HG02571 (cell line): ENCODE data around the gene SERPINF2.
"Not testable (repeated sequence)": the region's sequence is repeated elsewhere in the genome, so short reads cannot be mapped to it uniquely, and the experiment has no call there.

ENCODE experiments used
- ATAC-seq: cut with Tn5 transposase; IDR thresholded peaks from one replicate; pipeline ENCODE4 v1.9.1; 2021; ENCODE audit warnings: mild to moderate bottlenecking, moderate library complexity; ENCODE audit not compliant: unreplicated experiment

Gene SERPINF2

DNA sequence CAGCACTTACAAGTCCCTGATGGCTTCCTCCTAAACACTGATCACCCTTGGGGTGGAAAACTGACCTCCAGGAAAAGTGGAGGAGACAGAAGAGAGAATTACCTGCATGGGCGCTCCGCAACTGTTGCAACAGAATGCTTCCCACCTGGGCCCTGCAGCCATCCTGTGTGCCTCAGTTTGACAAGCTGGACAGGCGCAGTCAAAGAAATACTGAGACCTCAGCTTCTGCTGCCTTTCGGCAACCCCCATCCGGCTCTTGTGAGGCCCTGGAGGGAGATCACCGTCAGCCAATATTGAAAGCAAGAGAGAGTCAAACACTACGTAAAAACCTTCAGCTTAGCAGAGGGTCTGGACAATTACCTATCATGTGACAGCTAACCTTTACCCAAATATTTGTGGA is 44.0 kb downstream of the SERPINF2 start:
- ATAC-seq: no peak

DNA sequence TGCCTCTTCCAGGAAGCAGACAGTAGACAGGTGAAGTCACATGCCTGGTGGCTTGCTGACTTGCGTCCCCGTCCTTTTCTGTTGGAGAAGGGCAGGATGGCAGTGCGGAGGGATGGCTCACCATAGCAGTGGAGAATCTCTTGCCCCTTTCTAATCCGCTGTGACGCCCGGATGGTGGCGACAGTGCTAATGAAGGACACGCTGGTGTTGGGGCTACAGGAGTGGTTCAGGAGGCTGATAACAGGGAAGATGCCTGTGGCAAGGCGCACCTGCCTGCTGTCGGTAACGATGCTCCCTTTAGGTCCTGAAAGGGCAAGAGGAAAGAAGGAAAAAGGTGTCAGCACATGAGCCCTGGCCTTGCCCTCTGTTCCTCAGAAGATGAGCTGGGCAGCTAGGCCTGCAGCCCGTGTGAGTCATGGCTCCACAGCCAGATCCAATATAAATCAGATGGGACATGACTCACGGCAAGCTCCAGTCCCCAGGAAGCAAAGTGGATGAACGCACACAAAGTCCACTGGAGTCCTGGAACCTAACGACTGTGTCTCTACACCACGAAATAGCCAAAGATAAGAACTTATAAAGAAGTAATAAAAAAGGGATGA is 44.7 kb downstream of the SERPINF2 start:
- no peak for ATAC-seq

DNA sequence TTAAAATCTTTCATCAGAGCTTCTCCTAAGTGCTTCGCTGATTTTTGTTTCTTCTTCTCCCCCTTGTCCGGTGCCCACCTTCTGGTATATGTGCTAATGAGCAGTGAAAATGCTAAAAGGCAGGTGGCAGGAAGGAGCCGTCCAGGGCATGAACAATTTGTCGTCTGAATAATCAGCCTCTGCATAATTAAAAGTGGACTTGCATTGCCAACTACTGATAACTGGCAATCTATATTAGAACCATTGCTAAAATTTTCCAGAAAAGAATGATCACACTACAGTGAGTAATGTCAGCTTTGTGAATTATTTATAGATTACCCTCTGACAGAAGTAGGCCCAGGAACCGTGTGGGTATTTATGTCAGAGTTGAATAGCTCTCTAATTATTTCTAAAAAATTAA is 47.3 kb downstream of the SERPINF2 start:
- no peak for ATAC-seq

DNA sequence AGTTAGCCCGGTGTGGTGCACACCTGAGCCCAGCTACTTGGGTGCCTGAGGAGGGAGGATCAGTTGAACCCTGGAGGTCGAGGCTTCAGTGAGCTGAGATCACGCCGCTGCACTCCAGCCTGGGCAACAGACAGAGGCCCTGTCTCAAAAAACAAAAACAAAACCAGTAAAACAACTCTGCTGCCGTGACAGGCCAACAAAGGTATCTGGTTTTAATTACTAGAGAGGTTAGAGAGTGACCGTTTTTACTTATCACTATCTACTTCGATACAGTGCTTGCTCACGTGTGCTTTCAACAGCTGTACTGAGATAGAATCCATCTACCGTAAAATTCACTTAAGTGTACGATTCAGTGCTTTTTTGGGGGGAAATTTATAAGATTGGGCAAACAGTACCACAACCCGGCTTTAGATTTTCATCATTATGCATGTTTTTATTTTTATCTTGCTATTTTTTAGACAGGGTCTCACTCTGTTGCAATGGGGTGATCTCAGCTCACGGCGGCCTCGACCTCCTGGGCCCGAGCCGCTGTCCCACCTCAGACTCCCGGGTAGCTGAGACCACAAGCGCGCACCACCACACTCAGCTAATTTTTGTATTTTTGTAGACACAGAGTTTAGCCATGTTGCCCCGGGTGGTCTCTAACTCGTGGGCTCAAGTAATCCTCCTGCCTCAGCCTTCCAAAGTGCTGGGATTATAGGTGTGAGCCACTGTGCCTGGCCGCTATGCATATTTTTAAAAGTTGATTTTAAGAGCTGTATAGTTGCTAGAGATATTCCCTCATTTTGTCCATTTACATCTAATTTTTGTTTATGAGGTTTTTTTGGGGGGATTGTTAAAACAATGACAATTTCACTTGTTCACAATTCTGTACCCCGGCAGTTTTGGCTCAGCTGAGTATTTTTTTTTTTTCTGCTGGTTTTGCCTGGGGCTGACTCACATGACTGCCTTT is 50.1 kb downstream of the SERPINF2 start:
- no peak for ATAC-seq

DNA sequence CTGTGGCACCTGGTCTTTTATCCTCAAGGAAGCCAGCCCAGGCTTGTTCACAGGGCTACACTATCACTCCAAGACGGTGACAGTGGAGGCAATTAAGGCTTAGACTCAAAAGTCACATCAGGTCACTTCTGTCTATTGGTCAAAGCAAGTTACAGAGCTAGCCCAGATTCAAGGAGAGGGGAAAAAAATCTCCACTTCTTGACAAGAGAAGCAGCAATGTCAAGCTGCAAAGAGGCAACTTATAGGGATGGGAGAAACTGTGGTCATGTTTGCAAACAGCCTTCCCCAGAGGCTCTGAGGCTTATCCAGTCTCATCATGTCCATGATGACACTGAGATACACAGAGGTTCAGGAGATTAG is 50.8 kb downstream of the SERPINF2 start:
- no peak for ATAC-seq

DNA sequence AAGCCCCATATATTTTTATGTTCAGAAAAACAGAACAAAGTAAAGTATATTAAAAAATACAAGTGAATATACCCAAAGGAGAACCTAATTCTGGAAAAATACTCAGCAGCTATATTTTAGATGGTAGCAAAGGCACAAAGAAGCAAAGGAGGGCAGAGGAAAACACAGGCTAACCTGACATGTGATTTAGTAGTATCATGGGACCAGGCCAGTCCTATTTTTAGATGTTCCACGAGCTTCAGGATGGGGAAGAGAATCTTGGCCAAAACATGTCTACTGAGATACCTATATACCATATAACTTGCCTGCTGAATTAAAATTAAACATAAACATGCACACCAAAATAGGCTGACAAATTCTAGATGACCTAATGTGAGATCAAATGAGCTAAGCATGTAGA is 54.1 kb downstream of the SERPINF2 start:
- no peak for ATAC-seq

DNA sequence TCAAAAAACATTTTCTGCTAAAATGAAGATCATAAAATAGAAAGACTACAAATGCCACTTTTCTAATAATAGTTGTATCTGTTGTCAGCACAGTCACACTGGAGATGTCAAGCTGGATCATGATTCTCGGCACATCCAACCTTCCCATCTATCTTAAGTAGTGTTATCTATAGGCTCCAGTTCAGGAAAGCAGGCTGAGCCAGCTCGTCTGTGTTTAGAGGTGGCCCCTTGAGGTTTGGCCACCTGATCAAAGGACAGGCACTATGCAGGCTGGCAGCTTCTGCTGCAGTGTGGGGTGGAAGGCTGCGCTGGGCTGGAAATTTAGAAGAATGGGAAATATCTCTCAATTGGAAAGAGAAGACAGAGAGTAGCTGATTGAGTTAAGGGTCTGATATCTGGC is 54.7 kb downstream of the SERPINF2 start:
- no peak for ATAC-seq

DNA sequence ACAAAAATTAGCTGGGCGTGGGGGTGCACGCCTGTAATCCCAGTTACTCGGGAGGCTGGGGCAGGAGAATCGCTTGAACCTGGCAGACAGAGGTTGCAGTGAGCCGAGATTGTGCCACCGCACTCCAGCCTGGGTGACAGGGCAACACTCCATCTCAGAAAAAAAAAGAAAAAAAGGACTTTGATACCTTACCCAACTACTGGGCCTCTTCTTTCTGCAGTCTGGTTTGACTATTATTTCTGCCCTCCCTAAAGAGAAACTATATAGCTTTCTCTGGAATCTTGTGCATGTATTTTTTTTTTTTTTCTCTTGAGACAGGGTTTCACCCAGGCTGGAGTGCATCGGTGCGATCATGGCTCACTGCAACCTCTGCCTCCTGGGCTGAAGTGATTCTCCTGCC is 55.2 kb downstream of the SERPINF2 start:
- not testable (repeated sequence) for ATAC-seq

DNA sequence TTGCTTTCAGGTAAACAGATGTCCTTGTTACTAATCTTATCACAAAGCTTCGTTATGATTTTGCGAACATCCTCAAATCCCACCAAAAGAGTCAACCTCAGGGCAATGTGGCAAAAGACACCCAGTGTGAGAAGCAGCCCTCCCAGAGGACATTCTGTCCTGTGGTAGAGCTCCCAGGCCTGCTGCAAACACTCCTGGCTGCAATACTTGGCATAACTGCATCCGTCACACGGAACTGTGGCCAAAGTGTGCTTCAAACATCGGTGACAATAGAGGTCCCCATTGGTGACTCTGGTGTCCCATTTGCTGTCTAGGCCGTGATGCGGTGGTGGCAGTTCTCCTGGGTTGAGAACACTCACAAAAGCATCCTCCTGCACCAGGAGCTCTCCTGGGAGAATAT is 57.6 kb downstream of the SERPINF2 start:
- ATAC-seq: no peak

DNA sequence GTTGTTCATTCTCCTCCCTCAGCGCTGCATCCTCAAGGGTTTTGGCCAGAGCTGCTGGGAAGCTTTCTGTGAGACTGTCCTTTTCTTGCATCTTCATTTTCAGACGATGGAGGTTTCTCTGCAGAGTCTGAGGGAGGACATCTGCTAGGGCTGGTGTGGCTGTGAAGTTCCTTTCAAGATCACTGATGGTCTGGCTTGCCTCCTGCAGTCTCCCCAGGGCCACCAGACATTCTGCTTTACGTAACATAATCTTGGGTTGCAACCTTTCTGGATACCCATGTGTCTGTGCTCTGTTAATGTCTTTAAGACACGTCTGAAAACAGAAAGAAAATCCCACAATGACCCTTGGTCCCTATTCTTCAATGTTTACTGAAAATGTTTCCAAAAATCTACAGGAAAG is 58.0 kb downstream of the SERPINF2 start:
- no peak for ATAC-seq

DNA sequence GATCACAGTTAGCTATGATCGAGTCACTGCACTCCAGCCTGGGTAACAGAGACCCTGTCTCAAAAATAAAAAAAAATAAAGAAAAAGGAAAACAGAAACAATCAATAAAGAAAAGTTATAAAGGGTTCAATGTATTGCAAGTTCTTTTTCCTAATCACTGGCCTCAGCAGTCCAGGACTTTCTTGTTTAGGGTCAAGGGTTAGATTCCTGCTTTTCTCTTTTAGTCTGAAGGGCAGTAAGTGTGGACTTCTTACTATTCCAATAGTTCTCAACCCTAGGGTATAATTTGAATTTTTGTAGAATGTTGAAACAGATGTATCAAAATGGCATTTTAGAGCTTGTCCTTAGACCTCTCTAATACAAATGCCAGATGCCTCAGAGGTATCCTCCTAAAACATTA is 59.8 kb downstream of the SERPINF2 start:
- no peak for ATAC-seq

DNA sequence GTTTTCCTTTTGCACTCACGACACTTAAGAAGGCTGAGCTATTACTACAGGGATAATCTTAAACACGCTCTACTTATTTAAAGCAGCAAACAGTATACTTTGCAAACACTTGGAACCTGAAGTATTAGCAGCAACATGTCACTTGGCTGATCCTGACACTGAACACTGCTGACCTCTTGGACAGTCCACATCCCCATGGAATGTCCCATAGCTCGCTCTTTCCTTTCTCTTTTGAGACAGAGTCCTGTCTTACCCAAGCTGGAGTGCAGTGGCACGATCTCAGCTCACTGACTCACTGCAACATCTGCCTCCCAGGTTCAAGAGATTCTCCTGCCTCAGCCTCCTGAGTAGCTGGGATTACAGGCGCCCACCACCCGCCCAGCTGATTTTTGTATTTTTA is 60.6 kb downstream of the SERPINF2 start:
- ATAC-seq: no peak
